Retina (tissue), 1 donor: ENCODE results near the gene COPG1.
A peak's percentile ranks its signal among the peaks of the same experiment; 100 is the strongest.

ENCODE experiments used
- DNase-seq: peaks from one replicate; pipeline ENCODE4 v3.0.0-alpha.2; 2016

Gene COPG1

GRCh38 chr3:129316248-129317013, 67.0 kb downstream of the COPG1 start:
- peak; percentile 94 for DNase-seq

GRCh38 chr3:129317014-129317771, 67.8 kb downstream of the COPG1 start:
- no peak for DNase-seq

GRCh38 chr3:129317848-129318247, 68.4 kb downstream of the COPG1 start:
- DNase-seq, result no peak

GRCh38 chr3:129318921-129319320, 69.5 kb downstream of the COPG1 start:
- DNase-seq, result no peak

- no peak for DNase-seq
Measured at GRCh38 chr3:129320261-129320660, 70.9 kb downstream of the COPG1 start.

- DNase-seq, result no peak
Measured at GRCh38 chr3:129320825-129321487, 71.5 kb downstream of the COPG1 start.

GRCh38 chr3:129321887-129322286, 72.5 kb downstream of the COPG1 start:
- no peak for DNase-seq

GRCh38 chr3:129323651-129324294, 74.4 kb downstream of the COPG1 start:
- no peak for DNase-seq

GRCh38 chr3:129324855-129325254, 75.4 kb downstream of the COPG1 start:
- DNase-seq, result no peak

GRCh38 chr3:129325383-129325782, 76.0 kb downstream of the COPG1 start:
- no peak for DNase-seq

- no peak for DNase-seq
Measured at GRCh38 chr3:129326138-129326537, 76.7 kb downstream of the COPG1 start.

- DNase-seq, result no peak
Measured at GRCh38 chr3:129326595-129326994, 77.2 kb downstream of the COPG1 start.
